HG03097 (cell line): ENCODE data around the gene CCL20.
"Not testable (repeated sequence)": the region's sequence is repeated elsewhere in the genome, so short reads cannot be mapped to it uniquely, and the experiment has no call there.

Experiments
- ATAC-seq: cut with Tn5 transposase; IDR thresholded peaks from one replicate; pipeline ENCODE4 v1.9.1; 2021; ENCODE audit not compliant: unreplicated experiment, low FRiP score

CCL20 gene, protein sequence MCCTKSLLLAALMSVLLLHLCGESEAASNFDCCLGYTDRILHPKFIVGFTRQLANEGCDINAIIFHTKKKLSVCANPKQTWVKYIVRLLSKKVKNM

DNA sequence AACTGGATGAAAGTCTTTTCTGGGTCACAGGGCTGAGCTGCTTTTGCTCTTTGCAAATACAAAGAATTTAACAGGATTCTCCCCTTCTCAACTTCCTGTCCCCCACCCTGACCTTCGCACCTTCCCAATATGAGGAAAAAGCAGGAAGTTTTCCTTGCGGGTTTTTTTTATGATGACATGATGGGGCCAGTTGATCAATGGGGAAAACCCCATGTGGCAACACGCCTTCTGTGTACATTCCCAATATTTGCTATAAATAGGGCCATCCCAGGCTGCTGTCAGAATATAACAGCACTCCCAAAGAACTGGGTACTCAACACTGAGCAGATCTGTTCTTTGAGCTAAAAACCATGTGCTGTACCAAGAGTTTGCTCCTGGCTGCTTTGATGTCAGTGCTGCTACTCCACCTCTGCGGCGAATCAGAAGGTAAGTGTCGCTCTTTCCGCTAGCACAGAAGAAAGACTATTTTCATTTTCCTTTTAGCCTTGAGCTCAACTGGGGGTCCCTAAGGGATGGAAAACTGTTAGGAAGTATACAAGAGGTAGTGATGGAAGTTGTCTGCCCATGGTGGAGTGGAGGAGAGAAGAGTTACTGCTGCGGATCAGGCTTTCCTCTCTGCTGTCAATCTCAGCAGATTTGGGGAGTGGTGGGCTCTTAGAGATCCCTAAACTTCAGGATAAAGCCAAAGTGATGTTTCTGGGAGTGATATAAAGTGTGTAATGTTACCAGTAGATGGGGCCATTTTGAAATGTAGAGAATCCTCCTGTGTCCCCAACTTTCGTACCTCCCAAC is at the start of gene CCL20:
TSS of gene CCL20 (plus strand) at position 281 of the 792 bp plus-strand sequence. CDS start at position 351, 70 bp downstream.
- no peak for ATAC-seq

DNA sequence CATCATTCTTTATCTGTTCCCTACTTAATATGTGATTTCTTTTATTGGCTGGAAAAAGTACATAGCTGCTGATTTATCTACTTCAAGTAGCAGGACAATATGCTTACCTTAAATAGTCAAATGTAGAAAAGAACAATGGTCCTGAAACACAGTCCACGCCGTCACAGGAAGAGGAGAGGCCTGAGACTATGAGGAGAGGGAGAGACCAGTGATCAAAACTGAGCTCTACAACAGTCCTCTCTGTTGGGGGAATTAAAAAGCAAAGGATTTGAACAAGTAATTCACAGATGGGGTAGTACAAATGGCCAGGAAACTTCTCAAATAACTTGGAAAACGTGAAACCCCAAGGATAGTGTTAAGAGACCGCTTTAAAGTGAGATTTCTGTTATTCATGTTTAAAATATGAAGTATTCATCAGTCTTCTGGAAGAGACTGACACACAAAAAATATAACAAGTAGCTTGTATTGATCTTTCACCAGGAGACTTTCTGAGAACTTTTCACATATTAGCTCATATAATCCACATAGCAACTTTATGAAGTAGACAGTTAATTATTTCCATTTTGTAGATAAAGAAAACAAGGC is 47.8 kb upstream of the CCL20 start:
- no peak for ATAC-seq

DNA sequence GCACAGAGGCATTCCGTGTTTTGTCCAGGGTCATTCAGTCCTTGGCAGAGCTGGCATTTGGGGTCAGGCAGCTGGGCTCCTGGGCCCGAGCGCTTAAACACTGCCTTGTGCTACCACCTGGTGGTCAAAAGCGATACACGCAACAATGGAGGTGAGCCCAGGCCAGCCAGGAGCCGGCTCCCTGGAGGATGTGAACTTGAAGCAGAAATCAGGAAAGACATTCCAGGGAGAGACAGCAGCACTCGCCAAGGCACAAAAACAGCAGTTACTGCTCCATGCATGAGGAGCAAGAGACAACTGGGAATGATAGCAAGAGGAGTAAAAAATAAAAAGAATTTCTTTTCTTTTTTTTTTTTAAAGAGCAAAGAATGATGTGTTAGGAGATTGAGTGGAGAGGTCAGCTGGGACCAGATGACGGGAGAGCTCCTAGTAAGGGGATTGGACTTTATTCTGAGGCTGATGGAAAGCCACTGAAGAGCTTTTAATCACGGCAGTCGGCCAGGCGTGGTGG is 47.2 kb upstream of the CCL20 start:
- peak; percentile 99 for ATAC-seq

DNA sequence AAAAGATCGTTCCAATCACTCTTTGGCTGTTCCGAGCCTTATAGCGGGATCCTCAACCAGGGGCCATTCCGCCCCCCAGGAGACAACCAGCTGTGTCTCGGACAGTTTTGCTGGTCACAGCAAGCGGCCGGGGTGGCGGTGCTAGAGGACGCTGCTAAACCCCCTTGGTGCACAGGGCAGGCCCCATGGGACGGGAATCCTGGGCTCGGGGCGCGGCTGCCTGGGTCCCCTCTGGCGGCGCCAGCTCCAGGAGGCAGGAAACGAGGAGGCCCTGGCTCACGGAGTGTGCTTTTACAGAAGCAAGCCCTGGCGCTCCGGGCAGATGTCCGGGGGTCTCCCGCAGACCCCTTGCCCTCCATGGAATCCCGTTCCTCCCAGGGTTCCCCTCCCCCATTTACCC is 45.8 kb upstream of the CCL20 start:
- no peak for ATAC-seq

DNA sequence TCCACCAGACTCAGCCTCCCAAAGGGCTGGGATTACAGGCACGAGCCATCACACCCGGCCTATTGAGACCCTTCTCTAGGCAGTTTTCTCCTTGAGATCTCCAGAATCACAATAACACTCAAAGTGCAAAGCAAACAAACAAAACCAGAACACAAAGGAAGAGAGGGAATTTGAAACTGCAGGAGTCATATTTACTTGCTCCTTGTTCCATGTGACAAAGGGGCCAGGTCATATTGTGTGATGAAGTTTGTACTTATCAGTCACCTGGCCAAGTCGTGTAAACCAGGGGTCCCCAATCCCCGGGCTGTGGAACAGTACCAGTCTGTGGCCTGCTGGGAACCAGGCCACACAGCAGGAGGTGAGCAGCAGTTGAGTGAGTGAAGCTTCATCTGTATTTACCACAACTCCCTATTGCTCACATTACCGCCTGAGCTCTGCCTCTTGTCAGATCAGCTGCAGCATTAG is 41.4 kb upstream of the CCL20 start:
- no peak for ATAC-seq

DNA sequence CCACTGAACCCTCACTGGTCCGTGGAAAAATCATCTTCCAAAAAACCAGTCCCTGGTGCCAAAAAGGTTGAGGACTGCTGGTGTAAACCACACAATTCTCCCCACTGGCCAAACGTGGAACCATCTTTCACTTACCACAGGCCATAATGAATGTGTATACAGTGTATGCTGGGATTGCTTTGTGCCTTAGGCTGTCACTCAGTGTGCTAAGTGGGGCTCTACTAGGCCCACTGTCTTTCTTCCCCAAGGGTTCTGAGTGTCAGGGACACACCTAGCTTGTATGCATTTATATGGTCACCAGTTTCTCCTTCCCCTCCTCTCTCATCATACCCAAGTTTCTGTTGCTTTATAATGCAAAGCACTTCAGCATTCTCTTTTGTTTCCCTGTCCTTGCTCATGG is 40.7 kb upstream of the CCL20 start:
- ATAC-seq = no peak

DNA sequence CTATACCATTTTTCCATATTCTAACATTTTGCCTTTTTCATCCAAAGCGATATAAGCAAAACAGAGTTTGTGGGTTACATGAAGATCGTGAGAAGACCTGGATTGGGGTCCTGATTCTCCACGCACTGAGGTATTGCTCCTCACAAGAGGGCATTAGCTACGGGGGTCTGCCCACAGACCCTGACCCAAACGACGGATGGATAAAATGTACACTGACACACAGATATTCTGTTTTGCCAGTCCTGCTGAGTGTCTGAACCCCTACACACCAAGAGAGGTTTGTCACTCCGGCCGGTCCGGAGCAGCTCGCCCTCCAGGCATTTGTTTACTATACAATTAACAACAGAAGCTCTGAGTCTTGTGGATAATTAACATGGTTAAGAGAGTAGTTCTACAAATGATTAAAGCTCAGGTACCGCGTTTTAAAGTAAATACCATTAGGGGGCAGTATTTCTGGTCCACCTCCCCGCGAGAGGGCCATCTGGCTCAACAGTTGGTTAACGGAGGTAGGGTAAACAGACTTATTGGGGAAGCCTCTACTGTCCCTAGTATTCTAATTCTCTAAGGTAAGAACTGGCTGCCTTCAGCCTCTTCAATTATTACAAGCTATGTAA is 39.5 kb upstream of the CCL20 start:
- ATAC-seq = no peak

DNA sequence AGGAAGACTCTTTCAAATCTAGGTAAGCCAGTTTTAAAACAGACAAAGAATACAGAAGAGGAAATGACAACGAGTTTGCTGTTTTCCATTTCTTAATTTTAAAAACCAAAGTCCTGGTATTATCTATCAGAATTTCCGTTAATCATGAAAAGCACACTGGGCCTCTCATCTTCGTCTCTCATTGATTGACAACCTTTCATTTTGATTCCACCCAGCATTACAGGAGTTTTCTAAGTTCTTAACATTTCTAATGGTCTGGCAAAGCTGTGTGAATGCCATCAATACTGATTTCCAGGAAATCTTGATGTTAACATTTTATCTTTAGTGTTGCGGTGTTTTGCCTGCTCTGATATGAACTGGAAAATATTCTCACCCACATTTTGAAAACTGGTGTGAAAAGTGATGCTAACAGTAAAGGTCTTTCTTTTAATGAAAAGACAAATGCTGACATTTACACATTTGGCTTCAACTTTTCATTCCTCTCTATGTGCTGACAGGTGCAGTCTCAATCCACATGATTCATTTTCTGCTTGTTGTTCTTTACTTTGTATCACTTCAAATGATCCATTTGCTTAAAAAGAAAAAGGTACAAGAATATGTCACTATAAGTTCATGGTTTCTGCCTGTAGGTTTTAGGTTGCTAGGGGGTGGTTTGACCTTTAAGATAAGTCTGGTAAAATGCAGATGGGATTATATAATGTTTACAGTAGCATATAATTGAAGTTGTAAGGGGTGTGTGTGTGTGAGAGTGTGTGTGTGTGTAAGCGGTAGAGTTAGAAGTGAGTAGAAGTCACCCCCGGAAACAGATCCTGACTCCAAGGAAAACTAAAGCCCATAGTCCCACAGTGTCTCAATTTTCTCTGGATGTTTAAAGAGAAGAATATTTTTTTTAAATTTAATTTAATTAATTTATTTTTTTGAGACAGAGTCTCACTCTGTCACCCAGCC is 38.5 kb upstream of the CCL20 start:
- no peak for ATAC-seq

DNA sequence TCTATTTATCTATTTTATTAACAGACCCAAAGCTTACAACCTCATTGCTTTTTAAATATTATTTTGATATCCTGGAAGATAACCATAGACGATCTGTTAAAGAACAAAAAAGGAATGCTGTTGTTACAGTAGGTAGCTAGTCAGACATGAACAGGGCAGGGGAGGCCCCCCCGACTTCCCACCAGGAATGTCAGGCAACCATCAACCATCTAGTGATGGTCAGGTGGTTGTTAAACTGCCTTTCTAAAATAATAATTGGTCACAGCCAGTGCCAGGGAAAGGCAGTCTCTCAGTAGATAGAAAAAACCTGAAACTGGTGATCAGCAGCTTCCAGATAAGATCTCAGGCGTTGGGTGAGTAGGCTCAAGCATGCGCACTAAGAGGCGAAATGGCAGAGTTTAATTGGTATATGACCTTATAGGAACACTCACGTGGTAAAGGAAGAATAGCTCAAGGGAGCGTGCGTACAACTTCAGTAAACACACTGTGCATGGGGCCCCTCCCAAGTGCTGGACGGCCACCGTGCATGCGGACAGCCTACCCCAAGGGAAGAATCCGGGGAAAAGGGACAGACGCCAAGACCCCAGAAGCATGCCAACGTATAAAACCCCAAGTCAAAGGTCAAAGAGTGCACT is 32.5 kb upstream of the CCL20 start:
- ATAC-seq = no peak

DNA sequence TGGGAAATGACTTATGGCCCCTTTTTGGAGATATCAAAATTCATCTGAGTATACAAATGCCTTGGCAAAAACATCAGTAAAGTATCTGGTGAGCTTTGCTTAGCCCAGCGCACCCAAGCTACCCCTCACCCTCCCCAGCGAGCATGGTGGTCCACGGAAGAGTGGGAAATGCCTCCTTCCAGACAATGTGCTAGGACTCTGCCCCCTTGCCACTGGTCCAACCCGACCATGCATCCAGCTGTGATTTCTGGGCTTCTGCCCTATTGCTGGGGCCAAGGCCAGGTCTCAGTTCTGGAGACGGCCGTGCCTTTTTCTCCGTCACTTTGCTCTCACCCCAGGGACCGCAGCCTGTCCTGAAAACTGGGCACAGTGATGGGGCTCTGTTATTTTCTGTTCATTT is 31.8 kb upstream of the CCL20 start:
- ATAC-seq = no peak

DNA sequence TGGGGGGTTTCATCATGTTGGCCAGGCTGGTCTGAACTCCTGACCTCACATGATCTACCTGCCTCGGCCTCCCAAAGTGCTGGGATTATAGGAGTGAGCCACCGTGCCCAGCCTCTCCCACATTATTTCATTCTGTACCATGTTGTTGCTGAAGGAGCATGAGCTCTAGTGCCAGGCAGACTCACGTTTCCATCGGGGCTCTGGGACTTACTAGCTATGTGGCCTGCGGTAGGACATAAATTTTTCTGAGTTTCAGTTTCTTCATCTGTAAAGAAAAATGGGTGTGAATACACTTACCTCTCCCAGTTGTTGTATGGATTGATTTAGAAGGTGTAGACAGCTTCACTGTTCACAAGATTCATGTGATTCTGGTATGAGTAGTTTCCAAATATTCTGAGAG is 30.8 kb upstream of the CCL20 start:
- no peak for ATAC-seq

DNA sequence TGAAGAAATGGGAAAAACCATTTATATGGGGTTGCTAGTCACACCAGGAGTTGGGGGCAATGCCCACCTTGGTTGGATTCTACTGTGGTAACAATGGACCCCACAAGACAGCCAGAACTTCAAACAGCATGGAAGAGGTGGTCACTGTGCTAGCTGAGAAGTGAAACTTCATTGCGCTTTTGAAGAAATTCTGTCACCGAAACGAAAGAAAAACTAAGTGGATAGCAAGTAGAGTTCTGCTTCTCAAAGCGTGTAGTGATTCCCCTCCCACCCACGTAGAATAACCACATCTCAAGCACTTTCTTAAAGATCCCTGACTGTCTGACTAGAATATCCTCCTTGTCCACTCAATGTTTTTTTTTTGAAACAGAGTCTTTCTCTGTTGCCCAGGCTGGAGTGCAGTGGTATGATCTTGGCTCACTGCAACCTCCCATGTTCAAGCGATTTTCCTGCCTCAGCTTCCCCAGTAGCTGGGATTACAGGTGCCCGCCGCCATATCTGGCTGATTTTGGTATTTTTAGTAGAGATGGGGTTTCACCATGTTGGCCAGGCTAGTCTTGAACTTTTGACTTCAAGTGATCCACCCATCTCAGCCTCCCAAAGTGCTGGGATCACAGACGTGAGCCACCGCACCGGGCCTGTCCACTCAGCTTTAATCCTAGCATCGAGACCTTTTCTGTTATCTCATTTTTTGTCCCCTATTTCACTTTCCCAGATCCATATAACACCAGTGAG is 30.1 kb upstream of the CCL20 start:
- no peak for ATAC-seq

DNA sequence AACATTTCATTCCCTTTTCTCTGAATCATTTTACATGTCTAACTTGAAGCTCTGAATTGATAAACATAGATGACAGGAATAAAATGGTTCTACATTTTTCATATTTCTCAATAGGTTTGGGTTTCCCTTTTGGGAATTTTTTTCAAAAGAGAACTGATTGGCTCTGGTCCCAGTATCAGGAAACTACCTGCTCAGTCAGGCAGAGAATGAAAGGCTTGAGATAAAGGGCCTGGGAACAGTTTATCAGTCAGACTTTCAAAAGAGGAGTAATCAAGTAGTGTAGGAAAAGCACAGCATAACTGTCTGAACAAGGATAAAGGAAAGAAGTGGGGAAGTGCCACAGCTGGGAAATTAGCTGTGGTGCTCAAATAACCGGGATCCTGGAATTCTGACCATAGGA is 28.3 kb upstream of the CCL20 start:
- ATAC-seq = no peak

DNA sequence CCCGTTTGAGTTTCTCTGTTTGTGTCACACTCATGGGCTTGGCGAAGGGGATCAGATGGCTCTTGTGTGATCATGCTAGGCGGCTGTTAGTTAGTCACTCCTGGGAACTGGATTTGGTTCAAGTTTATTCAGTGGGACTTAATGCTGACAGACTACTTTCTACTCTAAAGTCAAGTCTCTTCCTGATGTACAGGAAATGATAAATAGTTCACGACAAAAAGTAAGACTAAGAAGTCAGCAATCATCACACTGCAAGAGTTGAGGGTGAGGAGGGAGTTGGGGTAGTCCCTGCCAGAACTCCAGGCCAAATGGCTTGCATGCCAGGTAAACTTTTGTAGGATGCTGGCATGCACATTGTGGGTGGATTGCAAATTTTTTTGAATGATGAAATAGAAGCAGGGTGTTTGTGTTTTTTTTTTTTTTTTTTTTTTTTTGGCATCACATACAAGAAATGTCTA is 25.1 kb upstream of the CCL20 start:
- no peak for ATAC-seq

DNA sequence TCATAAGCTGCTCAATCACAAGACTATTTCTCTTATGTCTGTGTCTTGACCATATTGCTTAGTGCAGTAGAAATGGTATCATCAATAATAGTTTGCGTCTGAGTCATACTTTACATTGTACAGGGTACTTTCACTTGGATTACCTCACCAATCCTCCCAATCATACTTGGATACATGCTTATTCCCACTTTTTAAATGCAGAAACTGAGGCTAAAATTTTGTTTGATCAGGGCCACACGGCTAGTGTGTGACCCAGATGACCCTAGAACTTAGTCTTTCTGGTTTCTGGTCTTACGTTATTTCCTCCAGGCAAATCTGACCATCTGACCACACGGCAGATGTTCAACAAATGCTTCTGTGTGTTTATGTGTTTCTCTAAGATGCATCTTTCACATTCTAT is 23.8 kb upstream of the CCL20 start:
- ATAC-seq = no peak

DNA sequence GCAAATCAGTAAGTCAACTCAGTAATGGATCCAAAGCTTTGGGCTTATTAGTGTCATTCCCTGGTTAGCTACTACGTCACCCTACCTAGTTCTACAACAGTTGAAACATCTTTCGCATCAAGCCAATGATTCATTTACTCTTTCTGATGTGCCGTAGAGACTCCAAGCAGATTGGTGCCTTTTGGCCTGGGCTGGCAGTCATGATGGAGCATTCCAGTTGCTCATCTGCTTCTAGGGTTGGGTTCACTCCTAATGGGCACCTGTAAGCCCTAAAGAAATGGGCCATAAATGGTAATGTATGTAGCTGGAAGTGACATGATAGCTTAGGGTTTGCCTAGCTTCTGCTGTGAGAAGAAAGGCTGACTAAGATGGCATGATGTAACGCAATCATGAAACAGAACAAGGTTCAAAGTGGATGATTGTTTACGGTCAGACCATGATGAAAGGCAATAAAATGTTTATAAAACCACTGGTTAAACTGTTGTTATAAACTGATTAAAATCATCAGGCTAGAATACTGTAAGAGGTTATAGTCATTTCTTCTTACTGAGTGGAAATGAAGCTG is 20.4 kb upstream of the CCL20 start:
- no peak for ATAC-seq

DNA sequence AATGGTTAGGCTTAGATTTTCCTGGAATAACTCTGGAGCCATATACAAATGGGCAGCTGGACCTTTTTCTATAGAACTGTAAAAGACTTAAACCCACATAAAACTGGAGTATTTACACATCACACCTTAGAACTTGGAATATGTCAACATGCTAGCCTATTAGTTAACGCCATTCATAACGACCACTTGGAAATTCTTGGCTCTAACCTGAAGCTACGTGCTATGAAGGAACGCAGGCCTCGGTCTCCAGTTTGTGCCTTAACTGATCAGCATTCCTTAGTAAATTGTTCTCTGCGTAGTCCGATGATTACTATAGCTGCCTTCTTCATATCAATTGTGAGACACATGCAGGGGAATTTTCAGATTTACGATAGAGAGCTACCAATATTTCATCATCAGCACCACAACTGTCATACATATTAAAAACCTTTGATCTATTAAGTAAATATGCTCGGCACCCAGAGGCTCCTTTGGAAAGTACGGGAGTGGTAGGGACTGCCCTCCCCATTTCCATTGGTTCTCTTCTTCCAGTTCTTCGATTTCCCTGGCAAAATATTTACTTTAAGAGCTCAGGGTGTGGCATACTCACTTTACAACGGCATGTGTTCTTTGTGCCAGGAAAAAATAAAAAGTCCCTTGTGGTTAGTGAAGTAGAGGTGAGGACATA is 17.5 kb upstream of the CCL20 start:
- ATAC-seq = no peak

DNA sequence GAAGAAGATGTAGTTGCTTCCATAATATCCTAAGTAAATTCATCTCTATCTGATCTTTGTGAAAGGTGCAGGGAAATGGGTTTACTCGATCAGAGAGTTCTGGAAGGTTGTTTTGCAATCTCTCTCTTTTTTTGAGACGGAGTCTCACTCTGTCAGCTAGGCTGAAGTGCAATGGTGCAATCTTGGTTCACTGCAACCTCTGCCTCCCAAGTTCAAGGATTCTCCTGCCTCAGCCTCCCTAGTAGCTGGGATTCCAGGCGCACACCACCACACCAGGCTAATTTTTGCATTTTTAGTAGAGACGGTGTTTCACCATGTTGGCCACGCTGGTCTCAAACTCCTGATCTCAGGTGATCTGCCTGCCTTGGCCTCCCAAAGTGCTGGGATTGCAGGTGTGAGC is 16.9 kb upstream of the CCL20 start:
- not testable (repeated sequence) for ATAC-seq
